DOHH2 (cell line): ENCODE measurements around the gene HSPBP1.

Experiments used
- H3F3A ChIP-seq: fragments of 200-600 bp; sonication (generic), shearing (Covaris generic); 2 replicates; pipeline ENCODE4 v1.6.0; 2016; ENCODE audit warnings: antibody characterized with exemption, mild to moderate bottlenecking; ENCODE audit not compliant: control insufficient read depth, insufficient read depth
- H3K27ac ChIP-seq: fragments of 200-600 bp; sonication (generic); 2 replicates; pipeline ENCODE4 v1.5.1; 2014; ENCODE audit warnings: low read depth, mild to moderate bottlenecking, low read length, moderate library complexity
- H3K27me3 ChIP-seq: fragments of 200-600 bp; sonication (generic); 2 replicates; pipeline ENCODE4 v1.6.1; 2014; ENCODE audit warnings: mild to moderate bottlenecking, low read length, mixed read lengths; ENCODE audit not compliant: control insufficient read depth
- H3K36me3 ChIP-seq: fragments of 200-600 bp; sonication (generic); 2 replicates; pipeline ENCODE4 v1.6.1; 2014; ENCODE audit warnings: mild to moderate bottlenecking, low read length, moderate library complexity, mixed read lengths; ENCODE audit not compliant: control insufficient read depth
- H3K4me1 ChIP-seq: fragments of 200-600 bp; sonication (generic); 2 replicates; pipeline ENCODE4 v1.6.1; 2014; ENCODE audit warnings: mild to moderate bottlenecking, low read length, mixed read lengths; ENCODE audit not compliant: control insufficient read depth
- H3K4me2 ChIP-seq: fragments of 200-600 bp; sonication (generic); 2 replicates; pipeline ENCODE4 v1.6.0; 2014; ENCODE audit warnings: mild to moderate bottlenecking, low read length, moderate library complexity
- H3K4me3 ChIP-seq: fragments of 200-600 bp; sonication (generic); 2 replicates; pipeline ENCODE4 v1.5.1; 2014; ENCODE audit warnings: mild to moderate bottlenecking, low read length, mixed read lengths
- H3K79me2 ChIP-seq: fragments of 200-600 bp; sonication (generic); 2 replicates; pipeline ENCODE4 v1.6.1; 2014; ENCODE audit warnings: mild to moderate bottlenecking, low read length, mixed read lengths; ENCODE audit not compliant: control insufficient read depth
- H3K9me2 ChIP-seq: fragments of 200-600 bp; sonication (generic); replicated peaks from 2 replicates; pipeline ENCODE4 v1.6.1; 2014; ENCODE audit warnings: mild to moderate bottlenecking, low read length, mixed read lengths; ENCODE audit not compliant: control insufficient read depth
- H3K9me3 ChIP-seq: fragments of 200-600 bp; sonication (generic); 2 replicates; pipeline ENCODE4 v1.6.1; 2014; ENCODE audit warnings: antibody characterized with exemption, low read length, mixed read lengths; ENCODE audit not compliant: control insufficient read depth, insufficient read depth
- H4K20me1 ChIP-seq: fragments of 200-600 bp; sonication (generic); 2 replicates; pipeline ENCODE4 v1.6.0; 2014; ENCODE audit warnings: low read depth, mild to moderate bottlenecking, antibody characterized with exemption, low read length, moderate library complexity; ENCODE audit not compliant: control insufficient read depth, insufficient read depth
- CTCF ChIP-seq: fragments of 200-600 bp; sonication (generic); IDR thresholded peaks from one replicate; pipeline ENCODE4 v1.5.1; 2014; ENCODE audit warnings: antibody characterized with exemption, mild to moderate bottlenecking, low read depth, low read length; ENCODE audit not compliant: poor library complexity, severe bottlenecking
- EZH2phosphoT487 ChIP-seq: fragments of 200-600 bp; sonication (generic); IDR thresholded peaks from 2 replicates; pipeline ENCODE4 v1.6.1; 2017; ENCODE audit warnings: borderline replicate concordance, mild to moderate bottlenecking, antibody characterized with exemption, low read length, moderate library complexity, mixed read lengths

Gene HSPBP1

DNA sequence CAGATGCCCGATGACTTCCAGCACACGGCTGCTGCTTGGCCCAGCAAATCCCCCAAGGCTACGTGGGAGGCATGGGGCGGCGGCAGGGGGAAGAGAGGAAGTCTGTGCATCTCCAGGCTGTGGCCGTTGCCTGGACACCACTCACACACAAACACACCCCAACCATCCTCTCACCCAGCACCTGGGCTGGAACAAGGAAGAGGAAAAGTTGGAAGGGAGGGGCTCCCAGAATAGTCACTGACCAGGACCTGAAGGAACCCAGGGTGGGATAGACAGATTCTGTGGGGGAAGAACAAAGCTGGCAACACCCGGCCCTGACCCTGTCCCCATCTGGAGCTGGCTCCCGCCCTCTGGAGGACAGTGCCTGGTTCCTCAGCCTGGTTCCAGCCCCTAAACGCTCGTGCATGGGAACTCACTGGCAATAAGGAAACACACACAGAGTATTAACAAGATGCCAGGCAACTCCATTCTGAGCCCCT lies 32.2 kb downstream of the HSPBP1 start:
- H3K27me3 ChIP-seq: no peaks in the 10 kb centered on the region
- no peak overlapping the region for H3K27ac ChIP-seq
- no peak overlapping the region for H3K4me3 ChIP-seq
- no peaks in the 10 kb centered on the region for H3F3A ChIP-seq
- H3K4me2 ChIP-seq: no peak overlapping the region
- H3K36me3 ChIP-seq: peaks cover 96% of the 10 kb centered on the region
- no peaks in the 10 kb centered on the region for H3K9me3 ChIP-seq
- H4K20me1 ChIP-seq: peaks cover 32% of the 10 kb centered on the region; the same call in 1 of the 2 replicates
- H3K9me2 ChIP-seq: no peaks in the 10 kb centered on the region
- no peak for TF ChIP-seq EZH2phosphoT487
- TF ChIP-seq CTCF: no peak
- H3K4me1 ChIP-seq: peaks cover 19% of the 10 kb centered on the region
- peaks cover 84% of the 10 kb centered on the region for H3K79me2 ChIP-seq

- TF ChIP-seq CTCF (no peak), EZH2phosphoT487 (no peak)
- no peak overlapping the region for H3K4me2 ChIP-seq
- H3K4me1 ChIP-seq: peaks cover 10% of the 10 kb centered on the region
- H3K9me3 ChIP-seq: no peaks in the 10 kb centered on the region
- no peaks in the 10 kb centered on the region for H3K9me2 ChIP-seq
- H3K27me3 ChIP-seq: no peaks in the 10 kb centered on the region
- peaks cover 82% of the 10 kb centered on the region for H3K79me2 ChIP-seq
- H3K36me3 ChIP-seq: peaks cover 96% of the 10 kb centered on the region
- no peak overlapping the region for H3K4me3 ChIP-seq
- peaks cover 38% of the 10 kb centered on the region; the same call in 1 of the 2 replicates for H4K20me1 ChIP-seq
- no peak overlapping the region for H3K27ac ChIP-seq
- no peaks in the 10 kb centered on the region for H3F3A ChIP-seq
Observed at GRCh38 chr19:55246462-55247451, 33.2 kb downstream of the HSPBP1 start.

DNA sequence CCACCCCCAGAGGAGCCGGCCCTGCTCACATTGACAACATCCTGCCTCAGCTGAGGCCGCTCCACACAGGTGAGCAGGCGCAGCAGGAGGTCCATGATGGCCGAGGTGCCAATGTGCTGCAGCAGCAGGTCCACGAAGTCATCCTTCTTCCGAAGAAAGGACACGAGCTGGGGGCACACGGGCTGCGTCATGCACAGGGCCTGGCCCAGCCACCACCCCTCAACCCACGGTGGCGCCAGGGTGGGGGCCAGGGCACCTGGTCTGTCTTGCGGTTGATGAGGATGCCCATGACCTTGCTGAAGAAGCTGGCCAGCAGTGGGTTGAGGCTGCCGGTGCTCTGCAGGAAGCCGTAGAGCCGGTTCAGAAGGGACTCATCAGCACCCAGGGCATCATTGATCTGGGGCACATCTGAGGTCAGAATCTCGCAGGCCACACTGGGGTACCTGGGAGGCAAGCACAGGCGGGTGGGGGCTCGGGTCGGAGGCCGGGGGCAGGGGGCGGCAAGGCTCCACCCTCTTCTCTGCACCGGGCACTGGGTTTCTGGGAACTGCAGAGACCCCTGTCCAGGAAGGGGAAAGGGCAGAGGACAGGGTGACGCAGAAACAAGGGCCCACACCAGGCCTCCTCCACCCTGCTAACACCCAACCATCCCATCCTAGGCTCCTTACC lies 34.5 kb downstream of the HSPBP1 start:
- Histone ChIP-seq H3K4me1 (no peaks in the 10 kb centered on the region), H3K9me3 (no peaks in the 10 kb centered on the region), H3K36me3 (peaks cover 94% of the 10 kb centered on the region), H3K79me2 (peaks cover 71% of the 10 kb centered on the region), H3K4me3 (no peak overlapping the region), H4K20me1 (peaks cover 25% of the 10 kb centered on the region; the same call in 1 of the 2 replicates), H3K27ac (no peak overlapping the region), H3K4me2 (no peak overlapping the region), H3K27me3 (no peaks in the 10 kb centered on the region), H3K9me2 (no peaks in the 10 kb centered on the region), H3F3A (no peaks in the 10 kb centered on the region)
- TF ChIP-seq CTCF: no peak
- no peak for TF ChIP-seq EZH2phosphoT487
